Cortex of kidney (tissue), 1 donor: ENCODE results near the gene ZNF219.
"Not testable (repeated sequence)": the region's sequence is repeated elsewhere in the genome, so short reads cannot be mapped to it uniquely, and the experiment has no call there.

Experiments
- DNase-seq: peaks from one replicate; lab custom pipeline; 2025; lab: John Stamatoyannopoulos, UW

ZNF219 gene

DNA sequence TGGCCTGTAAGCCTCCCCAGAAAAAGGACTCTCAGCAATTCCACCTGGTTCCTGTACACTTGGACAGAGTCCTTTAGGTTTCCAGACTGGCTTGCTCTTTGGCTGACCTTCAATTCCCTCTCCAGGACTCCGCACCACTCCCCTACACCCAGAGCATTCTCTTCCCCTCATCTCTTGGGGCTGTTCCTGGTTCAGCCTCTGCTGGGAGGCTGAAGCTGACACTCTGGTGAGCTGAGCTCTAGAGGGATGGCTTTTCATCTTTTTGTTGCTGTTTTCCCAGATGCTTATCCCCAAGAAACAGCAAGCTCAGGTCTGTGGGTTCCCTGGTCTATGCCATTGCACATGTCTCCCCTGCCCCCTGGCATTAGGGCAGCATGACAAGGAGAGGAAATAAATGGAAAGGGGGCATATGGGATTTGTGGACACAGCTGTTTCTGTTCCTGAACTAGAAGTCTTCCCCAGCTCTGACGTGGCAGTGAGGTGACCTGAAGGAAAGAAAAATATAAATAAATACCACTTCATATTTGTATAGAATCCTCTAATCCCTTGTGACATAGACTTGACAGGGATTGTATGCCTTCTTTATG lies 55.0 kb downstream of the ZNF219 start:
- DNase-seq = no peak

DNA sequence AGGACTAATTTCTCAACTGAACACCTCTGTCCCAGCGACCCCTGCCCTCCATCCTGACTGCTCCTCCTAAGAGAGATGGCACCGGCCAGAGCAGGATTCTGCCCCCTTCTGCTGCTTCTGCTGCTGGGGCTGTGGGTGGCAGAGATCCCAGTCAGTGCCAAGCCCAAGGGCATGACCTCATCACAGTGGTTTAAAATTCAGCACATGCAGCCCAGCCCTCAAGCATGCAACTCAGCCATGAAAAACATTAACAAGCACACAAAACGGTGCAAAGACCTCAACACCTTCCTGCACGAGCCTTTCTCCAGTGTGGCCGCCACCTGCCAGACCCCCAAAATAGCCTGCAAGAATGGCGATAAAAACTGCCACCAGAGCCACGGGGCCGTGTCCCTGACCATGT lies 55.5 kb downstream of the ZNF219 start:
- no peak for DNase-seq

DNA sequence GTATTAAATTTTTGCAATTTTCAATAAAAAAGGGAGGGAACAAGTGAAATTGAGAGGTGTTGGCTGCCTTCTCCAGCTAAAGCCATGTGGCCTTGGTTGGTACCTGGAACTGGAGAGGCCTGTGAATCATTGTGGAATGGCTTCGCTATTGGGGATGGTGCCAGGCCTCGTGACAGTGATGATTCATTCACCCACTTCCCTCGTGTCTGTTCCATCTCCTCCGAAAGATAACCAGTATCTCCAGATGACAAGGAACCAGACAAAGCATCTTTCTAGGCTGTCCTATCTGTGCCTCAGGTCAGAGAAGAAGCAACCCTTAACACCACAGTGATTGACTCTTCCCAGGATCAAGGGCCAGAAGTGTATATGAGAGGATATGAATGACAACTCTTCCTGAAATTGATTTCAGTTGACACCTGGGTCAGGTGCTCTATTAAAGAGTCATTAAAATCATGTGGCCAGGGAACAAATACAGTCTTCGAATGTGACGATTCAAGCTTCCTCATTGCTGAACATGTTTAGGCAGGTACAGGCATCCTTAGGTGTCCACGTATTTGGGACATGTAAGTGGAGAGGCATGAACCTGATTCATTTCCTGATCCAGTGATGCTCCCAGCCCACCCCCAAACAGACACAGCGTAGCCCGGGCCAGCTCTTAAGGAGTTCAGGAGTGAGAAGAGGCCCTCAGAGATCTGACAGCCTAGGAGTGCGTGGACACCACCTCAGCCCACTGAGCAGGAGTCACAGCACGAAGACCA lies 56.6 kb downstream of the ZNF219 start, which contains the start of gene RNASE7:
Gene RNASE7 (plus strand): TSS at position 687 of the 758 bp plus-strand sequence. CDS start 631 bp downstream, outside the sequence.
- no peak for DNase-seq

GRCh38 chr14:21040941-21041340 lies 57.5 kb downstream of the ZNF219 start:
- not testable (repeated sequence) for DNase-seq

GRCh38 chr14:21040370-21040925 lies 58.0 kb downstream of the ZNF219 start:
- no peak for DNase-seq
